GM18870 (cell line): Measurements from ENCODE around the gene GOLGA6L9.
A peak's percentile ranks its signal among the peaks of the same experiment; 100 is the strongest.
"Not testable (repeated sequence)": the region's sequence is repeated elsewhere in the genome, so short reads cannot be mapped to it uniquely, and the experiment has no call there.

ENCODE experiments used
- ATAC-seq: cut with Tn5 transposase; IDR thresholded peaks from one replicate; pipeline ENCODE4 v1.9.1; 2021; ENCODE audit warnings: moderate library complexity; ENCODE audit not compliant: unreplicated experiment

Gene GOLGA6L9

DNA sequence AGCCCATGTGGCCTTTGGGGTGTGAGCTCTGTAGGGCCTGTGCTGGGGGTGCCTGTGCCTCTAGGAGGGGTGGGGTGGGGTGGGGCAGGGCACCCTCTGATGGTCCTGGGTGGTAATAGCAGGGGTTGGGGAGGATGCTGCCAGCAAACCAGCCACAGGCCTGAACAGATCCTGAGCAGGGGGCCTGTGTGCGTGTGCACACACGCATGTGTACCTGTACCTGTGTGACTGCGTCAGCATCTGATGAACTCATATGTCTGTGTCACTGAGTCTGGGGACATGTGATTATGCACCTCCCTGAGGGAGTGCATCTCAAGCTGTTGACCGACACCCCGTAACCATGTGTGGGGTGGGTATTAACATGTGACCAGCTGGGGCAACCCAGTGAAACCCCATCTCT lies 36.0 kb downstream of the GOLGA6L9 start:
- ATAC-seq: not testable (repeated sequence)

DNA sequence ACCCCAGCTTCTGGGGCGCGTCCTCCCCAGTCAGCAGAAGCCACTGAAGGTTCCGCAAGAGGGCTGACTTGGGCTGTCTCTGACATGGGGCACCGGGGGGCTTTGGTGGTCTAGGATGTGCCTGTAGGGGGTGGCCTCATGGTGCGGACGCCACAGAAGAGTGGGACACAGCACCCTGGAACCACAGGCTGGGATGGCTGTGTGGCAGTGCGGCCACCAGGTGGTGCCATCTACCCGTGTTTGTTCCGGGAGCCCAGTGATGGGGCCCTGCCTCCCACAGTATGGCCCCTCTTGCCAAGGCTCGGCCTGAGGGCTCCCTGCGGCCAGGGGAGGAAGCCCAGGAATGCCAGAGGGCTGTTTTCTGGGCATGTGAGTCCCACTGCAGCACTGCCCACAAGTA lies 38.6 kb downstream of the GOLGA6L9 start:
- peak; percentile 72 for ATAC-seq

- ATAC-seq: not testable (repeated sequence)
These were observed 39.8 kb downstream of the GOLGA6L9 start for GRCh38 chr15:82469381-82469780.

GRCh38 chr15:82472269-82472982 lies 42.8 kb downstream of the GOLGA6L9 start:
- not testable (repeated sequence) for ATAC-seq

GRCh38 chr15:82474596-82475325 lies 45.1 kb downstream of the GOLGA6L9 start:
- not testable (repeated sequence) for ATAC-seq

- ATAC-seq: not testable (repeated sequence)
These were observed 45.8 kb downstream of the GOLGA6L9 start for GRCh38 chr15:82475345-82475967.

DNA sequence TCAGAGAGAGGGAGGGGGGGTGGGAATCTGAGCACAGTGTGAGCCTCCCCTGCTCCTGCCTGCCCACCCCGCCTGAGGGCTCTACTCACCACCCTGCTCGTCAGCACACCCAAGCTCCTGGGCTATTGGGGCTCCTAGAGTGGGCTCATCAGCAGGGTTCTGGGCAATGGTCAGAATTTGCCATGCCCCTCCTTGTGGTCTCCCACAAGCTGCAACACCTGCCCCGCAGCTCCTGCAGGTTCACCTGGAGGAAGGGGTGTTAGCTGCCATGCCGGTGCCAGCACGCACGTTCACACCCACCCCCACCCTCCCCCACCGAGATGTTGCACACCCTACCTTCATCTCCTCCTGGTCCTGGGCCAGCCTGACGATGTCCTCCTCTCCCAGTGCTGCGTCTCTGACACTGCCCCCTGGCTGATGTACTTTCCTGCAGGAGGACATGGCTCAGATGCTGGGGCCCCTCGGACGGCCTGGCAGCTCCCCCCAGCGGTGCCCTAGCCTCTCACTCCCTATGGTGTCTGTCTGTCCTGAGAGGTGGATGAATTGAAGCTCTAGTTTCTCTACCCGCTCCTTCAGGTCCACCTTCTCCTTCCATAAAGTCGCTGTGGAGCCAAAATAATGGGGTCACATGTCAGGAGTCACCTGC lies 47.2 kb downstream of the GOLGA6L9 start:
- not testable (repeated sequence) for ATAC-seq

DNA sequence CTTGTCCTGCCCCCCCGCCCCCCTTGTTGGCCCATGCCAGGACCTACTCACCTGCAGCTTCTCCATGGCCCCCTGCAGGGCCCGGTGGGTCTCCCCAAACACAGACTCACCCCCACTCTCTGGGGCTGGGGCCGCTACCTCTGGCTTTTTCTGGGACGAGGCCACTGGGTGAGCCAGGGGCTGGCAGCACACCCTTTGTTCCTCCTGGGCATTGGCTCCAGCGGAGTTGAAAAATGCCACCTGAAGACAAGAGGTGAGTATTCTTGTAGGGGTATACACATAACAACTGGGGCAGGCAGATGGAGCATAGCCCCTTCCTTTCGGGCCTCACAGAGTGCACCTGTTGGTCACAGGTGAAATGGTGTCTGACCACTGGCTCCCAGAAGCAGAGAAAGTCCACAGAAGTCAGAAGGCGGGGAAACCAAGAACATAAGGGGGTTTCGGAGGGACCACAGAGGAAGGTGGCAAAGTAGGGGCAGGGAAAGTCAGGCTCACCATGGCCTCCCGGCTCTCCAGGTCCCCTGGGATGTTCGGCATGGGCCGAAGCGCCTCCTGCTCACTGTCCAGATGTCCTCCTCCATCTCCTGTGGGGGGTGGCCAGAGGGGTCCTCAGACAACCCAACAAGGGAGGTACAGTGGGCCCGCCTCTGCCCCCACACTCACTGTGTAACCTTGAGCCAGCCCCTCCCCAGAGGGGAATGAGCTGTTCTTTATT lies 47.9 kb downstream of the GOLGA6L9 start:
- ATAC-seq: not testable (repeated sequence)
